ENCODE measurements around the gene RHOXF1. TPM values are rescaled to one million over a fixed set of nuclear protein-coding genes. Genes with fewer than 3 reads are reported as not detected.
A peak's percentile ranks its signal among the peaks of the same experiment; 100 is the strongest.
"Not testable (repeated sequence)": the region's sequence is repeated elsewhere in the genome, so short reads cannot be mapped to it uniquely, and the experiment has no call there.

Gene RHOXF1
- total and polyA plus RNA-seq, 12 donors, result 0.38 to 1.2 (median 0.44) TPM; not detected in 8

DNA sequence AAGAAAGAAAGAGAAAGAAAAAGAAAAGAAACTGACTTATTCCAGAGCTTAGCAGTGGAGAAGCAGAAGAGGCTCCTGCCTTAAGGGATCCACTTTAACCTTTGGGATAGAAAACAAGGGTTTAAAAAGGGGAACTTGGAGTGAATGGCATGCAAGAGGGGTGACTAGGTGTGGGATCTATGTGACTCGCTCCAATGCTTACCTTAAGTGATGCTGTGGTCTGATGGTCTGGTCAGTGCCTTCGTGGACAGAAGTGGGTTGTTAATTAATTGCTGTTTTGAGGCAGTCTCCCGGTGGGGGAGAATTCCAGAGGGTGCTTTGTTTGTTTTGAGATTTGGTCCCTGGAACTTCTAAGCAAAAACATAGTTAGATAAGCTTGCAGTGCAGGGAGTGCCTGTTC, 21.1 kb upstream of the RHOXF1 start:
- Histone ChIP-seq H3K9me3 (no peaks in the 10 kb centered on the region), H3K27me3 (peaks cover 0 to 11% (median 0%) of the 10 kb centered on the region in 7 donors), H3K4me3 (no peak overlapping the region), H3K36me3 (no peaks in the 10 kb centered on the region), H3K27ac (no peak overlapping the region), H3K4me1 (no peaks in the 10 kb centered on the region)
- intact Hi-C loops (cut with DNase I), result loop anchor here in 1 of 10 donors (10.0 kb wide), 1 partner anchor 112 kb away; no protein-coding TSS in a partner anchor
- WGBS, 2 donors, result 46 to 61% methylated on average over 3 of the region's 3 CpGs
- DNase-seq, result no peak
- no peak for ATAC-seq
- no peak for TF ChIP-seq CTCF (IDR thresholded peaks at IDR 0.05)

DNA sequence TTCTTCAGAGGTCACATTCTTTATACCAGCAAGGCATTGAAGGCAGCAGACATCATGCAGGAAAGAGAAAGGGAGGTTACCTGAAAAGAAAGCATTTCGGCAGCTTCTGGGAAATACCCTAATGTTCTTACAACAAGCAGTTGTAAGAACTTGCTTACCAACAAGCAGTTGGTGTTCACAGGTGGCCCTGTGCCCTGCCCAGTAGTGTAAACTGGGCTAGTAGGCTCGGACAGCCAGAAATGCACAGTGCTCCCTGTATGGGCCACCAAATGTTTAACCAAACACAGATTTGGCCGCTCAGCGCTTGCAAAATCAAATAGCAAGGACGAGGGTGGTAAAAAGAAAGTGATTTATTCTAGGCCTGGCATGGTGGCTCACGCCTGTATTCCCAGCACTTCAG, 20.4 kb upstream of the RHOXF1 start:
- Histone ChIP-seq H3K27ac (no peak overlapping the region), H3K27me3 (peaks cover 0 to 11% (median 0%) of the 10 kb centered on the region in 7 donors), H3K4me1 (no peaks in the 10 kb centered on the region), H3K36me3 (no peaks in the 10 kb centered on the region), H3K9me3 (no peaks in the 10 kb centered on the region), H3K4me3 (no peak overlapping the region)
- intact Hi-C loops (cut with DNase I), result loop anchor here in 1 of 10 donors (10.0 kb wide), 1 partner anchor 111 kb away; no protein-coding TSS in a partner anchor
- ATAC-seq, result no peak
- no peak for DNase-seq
- 77 to 95% methylated on average over 6 of the region's 6 CpGs for WGBS, 2 donors
- no peak for TF ChIP-seq CTCF (IDR thresholded peaks at IDR 0.05)

GRCh38 chrX:120128306-120128846, 12.7 kb upstream of the RHOXF1 start:
- not testable (repeated sequence) for ATAC-seq
- 91 to 92% methylated on average over 5 of the region's 5 CpGs for WGBS, 2 donors

DNA sequence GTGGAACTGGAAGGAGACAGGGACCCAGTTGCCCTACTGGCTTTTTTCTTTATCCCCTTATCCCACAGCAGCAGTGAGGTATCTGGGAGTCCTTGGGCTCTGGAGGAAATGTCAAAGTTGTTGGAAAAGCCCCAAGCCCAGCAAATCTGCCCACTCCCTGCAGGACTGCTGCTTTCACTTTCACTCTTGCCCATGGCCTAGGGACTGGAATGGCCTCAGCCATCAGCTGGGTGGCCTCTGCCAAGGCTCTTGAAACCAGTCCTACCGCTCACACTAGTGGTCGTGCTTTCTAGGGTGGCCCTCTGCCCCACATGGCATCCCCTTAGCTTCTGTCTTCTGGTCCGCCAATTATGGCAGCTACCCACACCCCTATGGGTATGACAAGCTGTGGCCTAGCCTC, 9.7 kb upstream of the RHOXF1 start:
- DNase-seq (peak in 1 of 2 donors; percentile 11), ATAC-seq (peak; percentile 38 to 73 (median 64))
- Histone ChIP-seq H3K9me3 (no peaks in the 10 kb centered on the region), H3K4me3 (peak overlapping the region in 5 of 10 donors; percentile 5 to 26 (median 18)), H3K36me3 (no peaks in the 10 kb centered on the region), H3K27ac (peak overlapping the region in 3 of 10 donors; percentile 36 to 43 (median 40)), H3K27me3 (peaks cover 0 to 4% (median 0%) of the 10 kb centered on the region in 7 donors), H3K4me1 (peaks cover 0 to 13% (median 0%) of the 10 kb centered on the region in 9 donors)
- 86% methylated on average over 3 of the region's 3 CpGs for WGBS, 2 donors
- TF ChIP-seq CTCF (IDR thresholded peaks at IDR 0.05), result no peak
- intact Hi-C loops (cut with DNase I), result no loop called here

More at GRCh38 chrX:120128306-120128846, 12.7 kb upstream of the RHOXF1 start:
- H3K27me3 ChIP-seq; DNase-seq; H3K36me3 ChIP-seq; H3K27ac ChIP-seq; H3K4me3 ChIP-seq; H3K9me3 ChIP-seq; intact Hi-C loops (cut with DNase I): not testable (repeated sequence)
- H3K4me1 ChIP-seq, result peaks cover 0 to 13% (median 0%) of the 10 kb centered on the region in 9 donors

- 86 to 89% methylated on average over 12 of the region's 12 CpGs for WGBS, 2 donors
- Histone ChIP-seq H3K27ac (no peak overlapping the region), H3K9me3 (no peaks in the 10 kb centered on the region), H3K36me3 (no peaks in the 10 kb centered on the region), H3K27me3 (peaks cover 0 to 9% (median 0%) of the 10 kb centered on the region in 7 donors), H3K4me3 (no peak overlapping the region), H3K4me1 (peaks cover 0 to 7% (median 0%) of the 10 kb centered on the region in 9 donors)
- no peak for TF ChIP-seq CTCF (IDR thresholded peaks at IDR 0.05)
- DNase-seq (no peak), ATAC-seq (no peak)
- intact Hi-C loops (cut with DNase I), result no loop called here
These were observed 4.5 kb upstream of the RHOXF1 start for GRCh38 chrX:120120223-120120622.

Data from heart right ventricle (tissue), 16 donors.